ENCODE measurements around the gene AP2A2. TPM values are rescaled to one million over a fixed set of nuclear protein-coding genes. Genes with fewer than 3 reads are reported as not detected.

The AP2A2 gene
- total RNA-seq, 1 experiment from 2014 or later = 55.5 TPM

DNA sequence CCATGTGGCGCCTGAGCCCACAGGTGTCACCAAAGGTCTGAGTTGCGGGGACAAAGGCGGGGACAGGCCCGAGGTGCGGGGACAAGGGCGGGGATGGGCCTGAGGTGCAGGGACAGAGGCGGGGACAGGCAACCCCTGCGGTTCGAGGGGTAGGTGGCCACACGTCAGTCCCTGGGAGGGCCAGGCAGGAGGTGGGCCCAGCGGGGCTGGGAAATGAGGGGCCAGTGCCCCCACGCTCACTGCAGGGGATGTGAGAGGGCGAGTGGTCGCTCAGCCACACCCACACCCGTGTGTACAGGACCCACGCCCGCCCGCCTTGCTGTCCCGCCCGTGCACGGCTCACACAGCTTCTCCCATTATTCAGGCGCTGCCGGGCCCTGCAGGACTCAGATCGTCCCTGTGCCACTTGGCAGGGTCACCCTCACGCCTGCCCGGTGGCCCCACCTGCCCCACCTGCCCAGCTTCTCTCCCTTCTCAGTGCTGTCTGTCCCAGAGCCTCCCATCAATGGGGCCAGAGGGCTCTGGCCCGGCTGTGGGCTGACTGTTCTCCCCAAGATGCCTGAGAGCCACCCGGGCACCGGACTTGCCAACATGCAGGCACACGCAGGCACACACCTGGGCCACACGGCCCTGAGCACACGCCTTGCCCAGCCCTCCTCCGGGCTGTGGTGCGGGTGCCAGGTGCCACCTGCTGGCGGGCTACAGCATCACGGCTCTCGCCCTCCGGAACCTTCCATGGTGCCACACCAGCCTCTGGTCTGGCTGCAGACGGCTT is 125.1 kb downstream of the AP2A2 start:
- BruUV-seq (replicated peaks) = no TSS peak
- H3K9me3 ChIP-seq (ENCODE audit: control insufficient read depth in 1 of 2, insufficient read depth in 1 of 2, low read depth in 1 of 2, low read length in 2 of 2) = no peaks in the 10 kb centered on the region
- H3K27me3 ChIP-seq (ENCODE audit: insufficient read depth, low read length) = no peaks in the 10 kb centered on the region
- H3K36me3 ChIP-seq (ENCODE audit: control insufficient read depth in 1 of 2, insufficient read depth in 2 of 2, low read length in 2 of 2) = no peaks in the 10 kb centered on the region
- TF ChIP-seq, protein P1, sequence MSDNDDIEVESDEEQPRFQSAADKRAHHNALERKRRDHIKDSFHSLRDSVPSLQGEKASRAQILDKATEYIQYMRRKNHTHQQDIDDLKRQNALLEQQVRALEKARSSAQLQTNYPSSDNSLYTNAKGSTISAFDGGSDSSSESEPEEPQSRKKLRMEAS (IDR thresholded peaks at IDR 0.05) = peak; percentile 32; the same call in 1 of the 2 replicates
- TF ChIP-seq, protein P2, sequence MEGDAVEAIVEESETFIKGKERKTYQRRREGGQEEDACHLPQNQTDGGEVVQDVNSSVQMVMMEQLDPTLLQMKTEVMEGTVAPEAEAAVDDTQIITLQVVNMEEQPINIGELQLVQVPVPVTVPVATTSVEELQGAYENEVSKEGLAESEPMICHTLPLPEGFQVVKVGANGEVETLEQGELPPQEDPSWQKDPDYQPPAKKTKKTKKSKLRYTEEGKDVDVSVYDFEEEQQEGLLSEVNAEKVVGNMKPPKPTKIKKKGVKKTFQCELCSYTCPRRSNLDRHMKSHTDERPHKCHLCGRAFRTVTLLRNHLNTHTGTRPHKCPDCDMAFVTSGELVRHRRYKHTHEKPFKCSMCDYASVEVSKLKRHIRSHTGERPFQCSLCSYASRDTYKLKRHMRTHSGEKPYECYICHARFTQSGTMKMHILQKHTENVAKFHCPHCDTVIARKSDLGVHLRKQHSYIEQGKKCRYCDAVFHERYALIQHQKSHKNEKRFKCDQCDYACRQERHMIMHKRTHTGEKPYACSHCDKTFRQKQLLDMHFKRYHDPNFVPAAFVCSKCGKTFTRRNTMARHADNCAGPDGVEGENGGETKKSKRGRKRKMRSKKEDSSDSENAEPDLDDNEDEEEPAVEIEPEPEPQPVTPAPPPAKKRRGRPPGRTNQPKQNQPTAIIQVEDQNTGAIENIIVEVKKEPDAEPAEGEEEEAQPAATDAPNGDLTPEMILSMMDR (IDR thresholded peaks at IDR 0.05 in 2 of 3, conservative IDR thresholded peaks at IDR 0.05 in 1 of 3; ENCODE audit: borderline replicate concordance in 1 of 3, insufficient read depth in 1 of 3, low read depth in 2 of 3, low read length in 2 of 3) = peak; percentile 91 to 94 (median 92)
- TF ChIP-seq RAD21 (IDR thresholded peaks at IDR 0.05; ENCODE audit: low read depth) (peak; percentile 100), JUND (IDR thresholded peaks at IDR 0.05) (no peak), YY1 (IDR thresholded peaks at IDR 0.05; ENCODE audit: extremely low read depth, insufficient replicate concordance, low read depth, low read length) (peak; percentile 56)
- intact Hi-C loops (cut with micrococcal nuclease) = loop anchor here (1.0 to 10.0 kb wide), 3 partner anchors 152 to 202 kb away; no protein-coding TSS in a partner anchor
- CTCF ChIA-PET = interaction anchor here (0.6 to 1.6 kb wide), 5 partner anchors 12 to 207 kb away, joined by 3 to 6 read pairs (median 3); no protein-coding TSS in a partner anchor
- no peaks in the 10 kb centered on the region for H3K79me2 ChIP-seq (ENCODE audit: insufficient read depth, low read length)
- no peaks in the 10 kb centered on the region for H3K9me2 ChIP-seq (ENCODE audit: insufficient read depth)
- peak; percentile 48 for DNase-seq (ENCODE audit: low read depth, low spot score)
- H3K4me1 ChIP-seq (ENCODE audit: control insufficient read depth in 1 of 2, insufficient read depth in 2 of 2, low read length in 2 of 2) = peaks cover 3 to 18% of the 10 kb centered on the region in 2 experiments; a peak in 3 of 4 replicates
- H3K27ac ChIP-seq (ENCODE audit: low read depth, low read length) = peak overlapping the region; percentile 13; the same call in 1 of the 2 replicates
- POLR2A ChIA-PET = no interaction called here
- no peak overlapping the region for H2AFZ ChIP-seq (ENCODE audit: low read depth, low read length, poor library complexity, severe bottlenecking)
- H3K4me2 ChIP-seq (ENCODE audit: low read length) = peak overlapping the region; percentile 56
- H4K20me1 ChIP-seq (ENCODE audit: insufficient read depth) = no peaks in the 10 kb centered on the region
- peak; percentile 99 for ATAC-seq
- H3K4me3 ChIP-seq (replicated peaks in 1 of 2; ENCODE audit: low read depth in 1 of 2, low read length in 2 of 2) = no peak overlapping the region
- peak overlapping the region; percentile 38 for H3K9ac ChIP-seq (ENCODE audit: low read length)
- RAD21 ChIA-PET (ENCODE audit: low non-redundant PET in 1 of 2, low total read pairs in 2 of 2, uncharacterized antibody in 2 of 2, unreplicated experiment in 2 of 2) = interaction anchor here (0.5 to 1.0 kb wide), 2 partner anchors 202 to 231 kb away, joined by 4 read pairs; no protein-coding TSS in a partner anchor
